K562 (cell line): ENCODE data around the gene NUFIP1. TPM values are rescaled to one million over a fixed set of nuclear protein-coding genes. Genes with fewer than 3 reads are reported as not detected.

Experiments
- ATAC-seq: fragments of 200-7000 bp; cut with Tn5 transposase; 3 replicates; pipeline ENCODE4 v1.9.1; 2020; ENCODE audit warnings: moderate library complexity
- BruUV-seq: library from RNA; stranded (reverse); fragments of 400-500 nt; replicated peaks from 2 replicates; lab custom pipeline; 2021; lab: Mats Ljungman, UMichigan
- CTCF ChIA-PET: fragments of 300-600 bp; formaldehyde crosslinking; extraction: SDS; loops from one replicate; lab custom pipeline; 2021; ENCODE audit warnings: low intra/inter-chr PET ratio; lab: Yijun Ruan, JAX
- POLR2A ChIA-PET: fragments of 300-600, 350-650 bp; sonication (Branson Sonifier 250); formaldehyde crosslinking; extraction: SDS; loops from one replicate; lab custom pipeline; 2021; ENCODE audit warnings: antibody characterized with exemption, inconsistent platforms; lab: Yijun Ruan, JAX
- DNase-seq, 4 experiments: peaks; one replicate each; pipeline versions ENCODE4 v3.0.0 to v3.0.0-alpha.2; 2011 to 2018; ENCODE audit warnings: low spot score in 3 of 4, mixed read lengths in 3 of 4; ENCODE audit errors: extremely low read depth in 1 of 4
- FAIRE-seq: peaks from 2 replicates; lab custom pipeline; 2011; peaks lifted over from hg19 to GRCh38; lab: Jason Lieb, UNC
- H2AFZ ChIP-seq: 2 replicates; pipeline ENCODE4 v1.6.0; 2011; ENCODE audit warnings: low read depth, low read length, control low read depth, inconsistent platforms
- H3K27ac ChIP-seq: fragments of 200-600 bp; 3 replicates; pipeline ENCODE4 v1.8.0; 2011; ENCODE audit warnings: low read depth, mild to moderate bottlenecking, control low read depth, inconsistent platforms, low read length, moderate library complexity, mixed read lengths; ENCODE audit errors: extremely low read depth
- H3K27me3 ChIP-seq, 2 experiments: fragments of 300-600 bp in 1 of 2; 2 replicates in 1 of 2; 3 replicates in 1 of 2; pipeline versions ENCODE4 v1.6.0 to v1.8.0; 2011; ENCODE audit warnings: inconsistent platforms in 2 of 2, low read length in 2 of 2, mild to moderate bottlenecking in 1 of 2, mixed read lengths in 1 of 2, moderate library complexity in 1 of 2; ENCODE audit not compliant: control insufficient read depth in 2 of 2, insufficient read depth in 2 of 2
- H3K36me3 ChIP-seq: fragments of 300-600 bp; 3 replicates; pipeline ENCODE4 v1.8.0; 2011; ENCODE audit warnings: mild to moderate bottlenecking, low read length, inconsistent platforms; ENCODE audit not compliant: control insufficient read depth, insufficient read depth
- H3K4me1 ChIP-seq, 2 experiments: fragments of 200-600 bp in 1 of 2; replicated peaks in 1 of 2; 2 replicates in 1 of 2; 3 replicates in 1 of 2; pipeline versions ENCODE4 v1.5.1 to v1.8.0; 2011; ENCODE audit warnings: inconsistent platforms in 2 of 2, low read length in 2 of 2, mild to moderate bottlenecking in 1 of 2, mixed read lengths in 1 of 2, moderate library complexity in 1 of 2; ENCODE audit not compliant: control insufficient read depth in 2 of 2, insufficient read depth in 2 of 2
- H3K4me2 ChIP-seq: 2 replicates; pipeline ENCODE4 v1.6.1; 2011; ENCODE audit warnings: low read length, control low read depth, inconsistent platforms, mixed read lengths; ENCODE audit not compliant: insufficient read depth
- H3K4me3 ChIP-seq: fragments of 200-600 bp; sonication (generic), shearing (Covaris generic); 2 replicates; pipeline ENCODE4 v1.5.1; 2016; ENCODE audit warnings: control low read depth, inconsistent platforms
- H3K79me2 ChIP-seq: fragments of 200-600 bp; 3 replicates; pipeline ENCODE4 v1.8.0; 2011; ENCODE audit warnings: low read length, inconsistent platforms; ENCODE audit not compliant: control insufficient read depth, insufficient read depth
- H3K9ac ChIP-seq, 2 experiments: 2 replicates each; pipeline versions ENCODE4 v1.6.0 to v1.6.1; 2011; ENCODE audit warnings: low read depth in 2 of 2, low read length in 2 of 2, control low read depth in 1 of 2, inconsistent platforms in 1 of 2, mild to moderate bottlenecking in 1 of 2, mixed read lengths in 1 of 2; ENCODE audit not compliant: insufficient read depth in 1 of 2
- H3K9me1 ChIP-seq: one replicate; pipeline ENCODE4 v1.6.0; 2011; ENCODE audit warnings: inconsistent platforms, mild to moderate bottlenecking, low read length, moderate library complexity; ENCODE audit not compliant: control insufficient read depth, insufficient read depth
- H3K9me3 ChIP-seq: replicated peaks from 2 replicates; pipeline ENCODE4 v1.5.1; 2011; ENCODE audit warnings: low read depth, low read length, inconsistent platforms; ENCODE audit not compliant: control insufficient read depth, insufficient read depth
- H4K20me1 ChIP-seq: replicated peaks from 2 replicates; pipeline ENCODE4 v1.6.1; 2011; ENCODE audit warnings: low read length, inconsistent platforms, mixed read lengths; ENCODE audit not compliant: control insufficient read depth, insufficient read depth
- PHTF2 ChIP-seq: fragments of 250-450 bp; sonication (Bioruptor Pico); IDR thresholded peaks from 2 replicates; pipeline ENCODE4 v1.5.0; 2021; ENCODE audit warnings: mild to moderate bottlenecking
- SMARCE1 ChIP-seq: fragments of 450-650 bp; IDR thresholded peaks from 2 replicates; pipeline ENCODE4 v1.7.1; 2016; ENCODE audit warnings: mild to moderate bottlenecking
- SMC3 ChIP-seq: conservative IDR thresholded peaks from 2 replicates; pipeline ENCODE4 v1.6.1; 2011; ENCODE audit warnings: low read depth, low read length, improper control_type of control experiment; ENCODE audit not compliant: insufficient read depth
- TARDBP ChIP-seq: fragments of 450-650 bp; IDR thresholded peaks from 2 replicates; pipeline ENCODE4 v1.6.1; 2016
- TEAD2 ChIP-seq: fragments of 450-650 bp; IDR thresholded peaks from 2 replicates; pipeline ENCODE4 v1.6.1; 2016; ENCODE audit warnings: missing genetic modification characterization, control low read depth, missing compliant biosample characterization
- ZNF263 ChIP-seq: sonication (generic); formaldehyde crosslinking; IDR thresholded peaks from 2 replicates; pipeline ENCODE4 v1.8.0; 2022; ENCODE audit warnings: mild to moderate bottlenecking, missing genetic modification reagents, borderline replicate concordance
- ZNF830 ChIP-seq: fragments of 250-450 bp; sonication (Bioruptor Pico); IDR thresholded peaks from 2 replicates; pipeline ENCODE4 v1.5.0; 2021; ENCODE audit warnings: mild to moderate bottlenecking
- WGBS: fragments of 100-300 bp; shearing (Covaris generic); methylation state at CpG from one replicate; pipeline ENCODE4 v1.1.6; 2016; ENCODE audit warnings: low coverage, mixed read lengths; ENCODE audit not compliant: insufficient coverage; ENCODE audit errors: missing lambda C conversion rate; 5-methylcytosine and 5-hydroxymethylcytosine counted together
- in situ Hi-C: fragments of 300-500 bp; cut with MboI; formaldehyde crosslinking; loops from 4 replicates; pipeline ENCODE4 v1.15.0; 2018; ENCODE audit warnings: inconsistent platforms, mixed read lengths
- intact Hi-C: fragments of 100-400 bp; cut with micrococcal nuclease; formaldehyde crosslinking; loops from 2 replicates; pipeline ENCODE4 v1.14.2; 2022
- polyA plus RNA-seq, 8 experiments: library from polyadenylated mRNA; depleted of rRNA in 4 of 8; stranded (reverse) in 5 of 8; unstranded in 3 of 8; fragments of >200 nt; fragmentation: Nextera tagmentation in 2 of 8; fragmentation: Illumina TruSeq in 1 of 8; extraction: Ambion mirVana in 2 of 8; extraction: Trizol in 1 of 8; gene quantifications; 2 replicates each; pipeline versions ENCODE4 v1.2.1 to v1.2.3, GENCODE V29; 2011 to 2014; ENCODE audit warnings: inconsistent platforms in 1 of 8, missing spikeins in 1 of 8
- total RNA-seq, 7 experiments: library from RNA; depleted of rRNA in 6 of 7; stranded (reverse); fragments of >200 nt in 6 of 7; fragmentation: Illumina TruSeq in 2 of 7; extraction: Trizol in 2 of 7; gene quantifications; 2 replicates each; pipeline versions ENCODE4 v1.2.1 to v1.2.3, GENCODE V29; 2011 to 2021; ENCODE audit warnings: low replicate concordance in 1 of 7
- TF ChIP-seq, protein P1 (sequence below), 2 experiments: fragments of 450-650 bp in 1 of 2; sonication (generic) in 1 of 2; formaldehyde crosslinking in 1 of 2; IDR thresholded peaks in 1 of 2; conservative IDR thresholded peaks in 1 of 2; 2 replicates each; pipeline versions ENCODE4 v1.6.1 to v1.8.1; 2016 to 2023; ENCODE audit warnings: mild to moderate bottlenecking in 2 of 2, moderate library complexity in 2 of 2, inconsistent platforms in 1 of 2, missing genetic modification reagents in 1 of 2
- TF ChIP-seq, protein P2 (sequence below): sonication (generic); formaldehyde crosslinking; IDR thresholded peaks from 2 replicates; pipeline ENCODE4 v1.8.1; 2022; ENCODE audit warnings: missing genetic modification reagents
- TF ChIP-seq, protein P3 (sequence below): fragments of 450-650 bp; IDR thresholded peaks from 2 replicates; pipeline ENCODE4 v1.6.1; 2016; ENCODE audit warnings: antibody characterized with exemption

NUFIP1 gene
- total and polyA plus RNA-seq, 9 of the 15 experiments (the other 6 are each of a cell fraction or from before 2014, with no cell fraction given), result 2.6 to 9.7 (median 4.1) TPM

DNA sequence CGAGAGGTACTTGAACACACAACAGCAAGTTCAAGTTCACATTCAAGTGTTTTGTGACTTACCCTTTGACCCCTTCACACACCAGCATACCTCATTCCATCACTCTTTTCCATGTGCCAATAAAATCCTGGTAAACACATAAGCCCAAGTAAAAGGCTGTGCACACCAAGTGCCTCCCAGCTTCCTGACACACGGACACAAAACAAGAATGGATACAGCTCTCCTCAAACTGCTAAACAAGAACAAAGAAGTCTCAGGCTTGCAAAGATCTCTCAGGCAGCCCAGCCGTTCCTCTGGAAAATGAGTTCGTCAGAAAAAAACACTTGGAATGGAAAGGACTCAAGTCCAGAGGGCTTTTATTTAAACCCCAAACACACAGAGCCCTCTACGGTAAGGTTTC is 83.7 kb downstream of the NUFIP1 start:
- H3K9ac ChIP-seq, result no peak overlapping the region
- H3K36me3 ChIP-seq, result no peaks in the 10 kb centered on the region
- H3K4me1 ChIP-seq, result no peaks in the 10 kb centered on the region
- no peak overlapping the region for H2AFZ ChIP-seq
- FAIRE-seq (no peak), DNase-seq (no peak), ATAC-seq (no peak)
- H3K9me3 ChIP-seq, result no peaks in the 10 kb centered on the region
- H3K9me1 ChIP-seq, result no peaks in the 10 kb centered on the region
- H3K79me2 ChIP-seq, result no peaks in the 10 kb centered on the region
- ChIA-PET CTCF (no interaction called here), POLR2A (interaction anchor here (0.6 kb wide), 1 partner anchor 11 kb away, joined by 3 read pairs; no protein-coding TSS in a partner anchor)
- WGBS, result 5% methylated on average over 5 of the region's 5 CpGs
- intact Hi-C loops (no loop called here), in situ Hi-C loops (no loop called here)
- H3K4me2 ChIP-seq, result no peak overlapping the region
- no peak overlapping the region for H3K4me3 ChIP-seq
- no TSS peak for BruUV-seq
- H3K27ac ChIP-seq, result no peak overlapping the region
- H4K20me1 ChIP-seq, result no peaks in the 10 kb centered on the region
- TF ChIP-seq, protein P1, sequence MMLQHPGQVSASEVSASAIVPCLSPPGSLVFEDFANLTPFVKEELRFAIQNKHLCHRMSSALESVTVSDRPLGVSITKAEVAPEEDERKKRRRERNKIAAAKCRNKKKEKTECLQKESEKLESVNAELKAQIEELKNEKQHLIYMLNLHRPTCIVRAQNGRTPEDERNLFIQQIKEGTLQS (IDR thresholded peaks at IDR 0.05), result no peak
- TF ChIP-seq, protein P1 (CRISPR knock-in tag; conservative IDR thresholded peaks at IDR 0.05), result no peak
- TF ChIP-seq ZNF830 (CRISPR knock-in tag) (no peak), ZNF263 (CRISPR knock-in tag) (no peak), TEAD2 (tag) (no peak), SMARCE1 (no peak), TARDBP (no peak), PHTF2 (no peak), SMC3 (no peak)
- TF ChIP-seq, protein P2, sequence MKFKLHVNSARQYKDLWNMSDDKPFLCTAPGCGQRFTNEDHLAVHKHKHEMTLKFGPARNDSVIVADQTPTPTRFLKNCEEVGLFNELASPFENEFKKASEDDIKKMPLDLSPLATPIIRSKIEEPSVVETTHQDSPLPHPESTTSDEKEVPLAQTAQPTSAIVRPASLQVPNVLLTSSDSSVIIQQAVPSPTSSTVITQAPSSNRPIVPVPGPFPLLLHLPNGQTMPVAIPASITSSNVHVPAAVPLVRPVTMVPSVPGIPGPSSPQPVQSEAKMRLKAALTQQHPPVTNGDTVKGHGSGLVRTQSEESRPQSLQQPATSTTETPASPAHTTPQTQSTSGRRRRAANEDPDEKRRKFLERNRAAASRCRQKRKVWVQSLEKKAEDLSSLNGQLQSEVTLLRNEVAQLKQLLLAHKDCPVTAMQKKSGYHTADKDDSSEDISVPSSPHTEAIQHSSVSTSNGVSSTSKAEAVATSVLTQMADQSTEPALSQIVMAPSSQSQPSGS (CRISPR knock-in tag), result no peak
- TF ChIP-seq, protein P3, sequence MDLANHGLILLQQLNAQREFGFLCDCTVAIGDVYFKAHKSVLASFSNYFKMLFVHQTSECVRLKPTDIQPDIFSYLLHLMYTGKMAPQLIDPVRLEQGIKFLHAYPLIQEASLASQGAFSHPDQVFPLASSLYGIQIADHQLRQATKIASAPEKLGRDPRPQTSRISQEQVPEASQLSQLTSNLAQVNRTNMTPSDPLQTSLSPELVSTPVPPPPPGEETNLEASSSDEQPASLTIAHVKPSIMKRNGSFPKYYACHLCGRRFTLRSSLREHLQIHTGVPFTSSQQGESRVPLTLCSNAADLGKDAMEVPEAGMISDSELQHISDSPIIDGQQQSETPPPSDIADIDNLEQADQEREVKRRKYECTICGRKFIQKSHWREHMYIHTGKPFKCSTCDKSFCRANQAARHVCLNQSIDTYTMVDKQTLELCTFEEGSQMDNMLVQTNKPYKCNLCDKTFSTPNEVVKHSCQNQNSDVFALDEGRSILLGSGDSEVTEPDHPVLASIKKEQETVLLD, result no peak
- H3K27me3 ChIP-seq, result peaks cover 15 to 33% of the 10 kb centered on the region in 2 experiments; a peak in 4 of 5 replicates
